Lung (tissue), 12 donors: ENCODE measurements around the gene NKAIN2. TPM values are rescaled to one million over a fixed set of nuclear protein-coding genes. Genes with fewer than 3 reads are reported as not detected.
A peak's percentile ranks its signal among the peaks of the same experiment; 100 is the strongest.

Experiments
- ATAC-seq: fragments of 200-7000 bp; cut with Tn5 transposase; one replicate; pipeline ENCODE4 v1.9.1; 2020; ENCODE audit warnings: moderate number of reproducible peaks; ENCODE audit not compliant: insufficient read depth, low FRiP score
- DNase-seq, 3 donors: peaks; one replicate each; pipeline ENCODE4 v3.0.0-alpha.2; 2013 to 2017
- H3K27ac ChIP-seq, 2 donors: one replicate each; pipeline ENCODE4 v1.5.1; 2013; ENCODE audit warnings: mild to moderate bottlenecking in 2 of 2, moderate library complexity in 2 of 2, control low read depth in 1 of 2, inconsistent platforms in 1 of 2, low read depth in 1 of 2, low read length in 1 of 2
- H3K27me3 ChIP-seq, 3 donors: one replicate each; pipeline ENCODE4 v1.5.1; 2013; ENCODE audit warnings: low read length in 2 of 3; ENCODE audit not compliant: control insufficient read depth in 3 of 3, insufficient read depth in 3 of 3
- H3K36me3 ChIP-seq, 4 donors: one replicate each; pipeline ENCODE4 v1.5.1; 2013; ENCODE audit warnings: low read length in 4 of 4, mild to moderate bottlenecking in 1 of 4, moderate library complexity in 1 of 4; ENCODE audit not compliant: control insufficient read depth in 4 of 4, insufficient read depth in 4 of 4
- H3K4me1 ChIP-seq, 5 donors: one replicate each; pipeline ENCODE4 v1.5.1; 2013; ENCODE audit warnings: low read length in 5 of 5, mild to moderate bottlenecking in 2 of 5, moderate library complexity in 1 of 5; ENCODE audit not compliant: control insufficient read depth in 5 of 5, insufficient read depth in 5 of 5
- H3K4me3 ChIP-seq: one replicate; pipeline ENCODE4 v1.5.1; 2013; ENCODE audit warnings: mild to moderate bottlenecking, control low read depth, moderate library complexity
- H3K9ac ChIP-seq, 2 donors: one replicate each; pipeline ENCODE4 v1.5.1; 2013; ENCODE audit warnings: low read length in 2 of 2, control low read depth in 1 of 2; ENCODE audit not compliant: insufficient read depth in 1 of 2
- H3K9me3 ChIP-seq, 4 donors: one replicate each; pipeline ENCODE4 v1.5.1; 2013; ENCODE audit warnings: low read length in 3 of 4, mild to moderate bottlenecking in 1 of 4, moderate library complexity in 1 of 4; ENCODE audit not compliant: control insufficient read depth in 4 of 4, insufficient read depth in 3 of 4
- CTCF ChIP-seq: IDR thresholded peaks from 2 replicates; pipeline ENCODE4 v1.5.1; 2012; ENCODE audit warnings: mild to moderate bottlenecking; ENCODE audit errors: control extremely low read depth, extremely low read depth
- WGBS, 2 donors: extraction: QIAGEN DNeasy Blood & Tissue Kit; methylation state at CpG; one replicate each; pipeline ENCODE4 v1.1.7; 2013; 5-methylcytosine and 5-hydroxymethylcytosine counted together
- polyA plus RNA-seq, 2 donors: library from polyadenylated mRNA; stranded (reverse); fragments of 200-250 nt; gene quantifications; one replicate each; pipeline ENCODE4 v1.2.1, GENCODE V29; 2013
- total RNA-seq, 2 donors: library from RNA; depleted of rRNA in 1 of 2; stranded (reverse); fragments of >200 nt in 1 of 2; gene quantifications; one replicate each; pipeline ENCODE4 v1.2.1, GENCODE V29; 2014 to 2021
- donor health status: control.
- donor health status: control.
- donor health status: Bipolar disorder and iron deficiency.
- donor health status: healthy.
- donor health status: DM: yes; HTN: yes; CAD: no.

Gene NKAIN2
- total and polyA plus RNA-seq, 4 donors = 0.01 to 4.4 TPM; not detected in 2

- ATAC-seq = no peak
- H3K27ac ChIP-seq = no peak overlapping the region
- no peak overlapping the region for H3K9ac ChIP-seq
- no peaks in the 10 kb centered on the region for H3K9me3 ChIP-seq
- 68 to 76% methylated on average over 2 of the region's 2 CpGs for WGBS, 2 donors
- H3K4me1 ChIP-seq = no peaks in the 10 kb centered on the region
- no peaks in the 10 kb centered on the region for H3K27me3 ChIP-seq
- no peak overlapping the region for H3K4me3 ChIP-seq
- TF ChIP-seq CTCF = no peak
- no peaks in the 10 kb centered on the region for H3K36me3 ChIP-seq
- DNase-seq = no peak
These were observed 34.7 kb upstream of the NKAIN2 start for GRCh38 chr6:123768921-123769320.

GRCh38 chr6:123769431-123769830 is 34.2 kb upstream of the NKAIN2 start:
- TF ChIP-seq CTCF = no peak
- Histone ChIP-seq H3K9me3 (no peaks in the 10 kb centered on the region), H3K9ac (no peak overlapping the region), H3K4me1 (no peaks in the 10 kb centered on the region), H3K4me3 (no peak overlapping the region), H3K36me3 (no peaks in the 10 kb centered on the region), H3K27me3 (no peaks in the 10 kb centered on the region), H3K27ac (no peak overlapping the region)
- WGBS, 2 donors = 88 to 95% methylated on average over 2 of the region's 2 CpGs
- DNase-seq = no peak
- ATAC-seq = no peak

- TF ChIP-seq CTCF = no peak
- Histone ChIP-seq H3K9ac (no peak overlapping the region), H3K9me3 (no peaks in the 10 kb centered on the region), H3K27me3 (no peaks in the 10 kb centered on the region), H3K27ac (no peak overlapping the region), H3K4me3 (no peak overlapping the region), H3K4me1 (peaks cover 0 to 4% (median 0%) of the 10 kb centered on the region in 5 donors), H3K36me3 (no peaks in the 10 kb centered on the region)
- WGBS, 2 donors = 66 to 74% methylated on average over 3 of the region's 3 CpGs
- no peak for DNase-seq
- no peak for ATAC-seq
These were observed 33.3 kb upstream of the NKAIN2 start for GRCh38 chr6:123770247-123770949.

GRCh38 chr6:123771126-123771525 is 32.5 kb upstream of the NKAIN2 start:
- H3K4me1 ChIP-seq = peaks cover 0 to 4% (median 0%) of the 10 kb centered on the region in 5 donors
- ATAC-seq = no peak
- peak in 1 of 3 donors; percentile 24 for DNase-seq
- no peak for TF ChIP-seq CTCF
- no peaks in the 10 kb centered on the region for H3K27me3 ChIP-seq
- H3K9me3 ChIP-seq = no peaks in the 10 kb centered on the region
- no peak overlapping the region for H3K27ac ChIP-seq
- no peak overlapping the region for H3K9ac ChIP-seq
- WGBS, 2 donors = 54 to 76% methylated on average over 2 of the region's 2 CpGs
- H3K36me3 ChIP-seq = no peaks in the 10 kb centered on the region
- H3K4me3 ChIP-seq = no peak overlapping the region
